Spleen (tissue), 7 donors: Measurements from ENCODE around the gene CASP7.

Experiments
- CTCF ChIP-seq, 11 experiments: fragments of 200-600 bp in 7 of 11; fragments of 450-650 bp in 4 of 11; sonication (generic) in 4 of 11; IDR thresholded peaks in 8 of 11; conservative IDR thresholded peaks in 3 of 11; 1 replicate in 7 of 11; 2 replicates in 4 of 11; pipeline versions ENCODE4 v1.4.0 to v1.8.0; 2016 to 2021; ENCODE audit warnings: antibody characterized with exemption in 11 of 11, inconsistent platforms in 4 of 11, mild to moderate bottlenecking in 1 of 11
- POLR2AphosphoS5 ChIP-seq, 3 donors: sonication (generic); formaldehyde crosslinking; IDR thresholded peaks; one replicate each; pipeline ENCODE4 v1.5.1; 2017; ENCODE audit warnings: antibody characterized with exemption in 3 of 3
- donor health status: DM: no; HTN: no; CAD: no; lungs with moderate emphysema.
- donor health status: DM: no; HTN: no; CAD: no.
- donor health status: DM: no; HTN: no; CAD: no.

- no peak for TF ChIP-seq CTCF (IDR thresholded peaks at IDR 0.05 in 8 of 11, conservative IDR thresholded peaks at IDR 0.05 in 3 of 11)
- no peak for TF ChIP-seq POLR2AphosphoS5 (IDR thresholded peaks at IDR 0.05)
Measured at GRCh38 chr10:113648478-113648877, 31.2 kb upstream of the CASP7 start.
